Adrenal gland (tissue), 12 donors: ENCODE results near the gene CYS1. TPM values are rescaled to one million over a fixed set of nuclear protein-coding genes. Genes with fewer than 3 reads are reported as not detected.

Source experiments
- DNase-seq, 7 donors: peaks; one replicate each; pipeline ENCODE4 v3.0.0-alpha.2; 2019 to 2020
- H3K27ac ChIP-seq, 5 donors: fragments of 200-600 bp; sonication (generic) in 4 of 5; 1 replicate in 3 of 5; 2 replicates in 2 of 5; pipeline versions ENCODE4 v1.5.1 to v1.8.0; 2016 to 2020; ENCODE audit warnings: mild to moderate bottlenecking in 1 of 5
- H3K27me3 ChIP-seq: fragments of 200-600 bp; 2 replicates; pipeline ENCODE4 v1.8.0; 2021
- H3K36me3 ChIP-seq, 2 donors: fragments of 200-600 bp; replicated peaks in 1 of 2; 1 replicate in 1 of 2; 2 replicates in 1 of 2; pipeline versions ENCODE4 v1.5.1 to v1.8.0; 2018 to 2022
- H3K4me1 ChIP-seq, 2 donors: fragments of 200-600 bp; replicated peaks in 1 of 2; 1 replicate in 1 of 2; 2 replicates in 1 of 2; pipeline versions ENCODE4 v1.5.1 to v1.8.0; 2018 to 2021
- H3K4me3 ChIP-seq, 4 donors: fragments of 200-600 bp; sonication (generic) in 3 of 4; one replicate each; pipeline ENCODE4 v1.5.1; 2016 to 2018
- H3K9me3 ChIP-seq, 3 donors: fragments of 200-600 bp; sonication (generic) in 1 of 3; replicated peaks in 1 of 3; 1 replicate in 2 of 3; 2 replicates in 1 of 3; pipeline versions ENCODE4 v1.5.1 to v1.8.0; 2016 to 2021
- POLR2A ChIP-seq, 2 donors: fragments of 450-650 bp; IDR thresholded peaks; one replicate each; pipeline ENCODE4 v1.6.1; 2017; ENCODE audit warnings: antibody characterized with exemption in 2 of 2, mild to moderate bottlenecking in 2 of 2, moderate library complexity in 1 of 2
- WGBS, 4 donors: extraction: QIAGEN DNeasy Blood & Tissue Kit in 2 of 4; methylation state at CpG; one replicate each; pipeline versions ENCODE4 v1.1.5 to v1.1.7; 2013 to 2017; 5-methylcytosine and 5-hydroxymethylcytosine counted together
- intact Hi-C, 2 donors: fragments of 100-400 bp; cut with DNase I; formaldehyde crosslinking; loops; one replicate each; pipeline versions ENCODE4 v1.14.1 to v1.15.0; 2022 to 2023
- polyA plus RNA-seq, 3 donors: library from polyadenylated mRNA; stranded (reverse); fragments of 200-250 nt in 2 of 3; fragments of 350-450 nt in 1 of 3; fragmentation: Illumina TruSeq in 1 of 3; extraction: RNeasy Lipid Tissue Mini Kit (QIAGEN cat#74804) in 1 of 3; gene quantifications; one replicate each; pipeline ENCODE4 v1.2.3, GENCODE V29; 2013 to 2014
- total RNA-seq, 9 donors: library from RNA; depleted of rRNA in 4 of 9; stranded (reverse); fragments of >200 nt in 4 of 9; fragments of 120-200 nt in 1 of 9; fragmentation: NEBNext Ultra II Directional in 1 of 9; extraction: Animal tissue kit (Norgen Biotek cat#: 25700) in 1 of 9; gene quantifications; one replicate each; pipeline versions ENCODE4 v1.1.0 to v1.2.4, GENCODE V29; 2013 to 2023
- TF ChIP-seq, protein P1 (sequence below), 6 experiments: fragments of 450-650 bp in 4 of 6; fragments of 200-600 bp in 2 of 6; sonication (generic) in 1 of 6; IDR thresholded peaks; 1 replicate in 5 of 6; 2 replicates in 1 of 6; pipeline versions ENCODE4 v1.5.1 to v1.8.0; 2016 to 2021; ENCODE audit warnings: antibody characterized with exemption in 6 of 6, mild to moderate bottlenecking in 2 of 6, moderate library complexity in 1 of 6
- donor health status: healthy with polysubstance abuse.
- donor health status: Bipolar disorder and iron deficiency.
- donor health status: DM: yes; HTN: yes; CAD: no.
- donor health status: DM: no; HTN: no; CAD: no.
- donor health status: DM: no; HTN: no; CAD: no.
- donor health status: DM: yes; HTN: yes; CAD: no.

The CYS1 gene
- total and polyA plus RNA-seq, 12 donors = 0.05 to 3.6 (median 1.1) TPM

GRCh38 chr2:10045561-10046355 lies 34.5 kb downstream of the CYS1 start:
- WGBS, 4 donors = 52 to 68% (median 64%) methylated on average over 12 to 20 of the region's 20 CpGs

DNA sequence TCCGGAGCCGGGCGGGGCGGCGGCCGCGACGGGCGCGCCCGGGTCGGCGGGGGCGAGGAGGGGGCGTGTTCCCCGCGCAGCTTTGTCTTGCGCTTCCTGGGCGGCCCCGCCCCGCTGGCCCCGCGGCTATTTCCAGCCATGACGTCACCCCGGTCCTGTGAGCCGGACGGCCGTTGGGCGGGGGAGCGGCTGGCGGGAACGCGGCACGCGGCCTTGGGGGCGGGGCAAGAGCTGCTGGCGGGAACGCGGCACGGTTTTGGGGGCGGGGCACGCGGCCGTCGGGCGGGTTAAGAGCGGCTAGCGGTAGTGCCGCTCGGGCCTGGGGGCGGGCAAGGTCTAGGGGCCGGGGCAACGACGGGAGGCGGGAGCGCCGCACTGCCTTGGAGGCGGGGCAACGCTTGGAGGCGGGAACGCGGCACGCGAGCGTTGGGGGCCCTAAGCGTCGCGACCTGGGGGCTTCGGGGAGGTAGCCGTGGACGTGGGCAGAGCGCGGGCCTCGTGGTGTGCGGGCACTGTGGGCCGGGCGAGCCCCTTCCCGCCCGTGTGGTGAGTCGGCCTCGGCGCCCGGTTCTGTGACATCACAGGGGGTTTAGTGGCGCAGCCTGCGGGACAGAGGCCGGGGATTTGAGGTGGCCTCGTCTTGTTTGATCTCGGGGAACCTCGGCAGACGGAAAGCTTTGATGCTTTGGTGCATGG lies 36.2 kb downstream of the CYS1 start:
- Histone ChIP-seq H3K4me1 (peaks cover 43 to 56% of the 10 kb centered on the region in 2 donors), H3K9me3 (no peaks in the 10 kb centered on the region), H3K36me3 (peaks cover 0 to 26% of the 10 kb centered on the region in 2 donors), H3K27me3 (no peaks in the 10 kb centered on the region), H3K4me3 (peak overlapping the region in 2 of 4 donors; percentile 14 to 94), H3K27ac (peak overlapping the region; percentile 79 to 100 (median 96))
- DNase-seq = peak; percentile 98 to 99 (median 99)
- intact Hi-C loops = no loop called here
- WGBS, 4 donors = 6 to 16% (median 6%) methylated on average over 15 to 87 of the region's 90 CpGs
- TF ChIP-seq POLR2A (IDR thresholded peaks at IDR 0.05) = peak; percentile 17 to 47
- TF ChIP-seq, protein P1, sequence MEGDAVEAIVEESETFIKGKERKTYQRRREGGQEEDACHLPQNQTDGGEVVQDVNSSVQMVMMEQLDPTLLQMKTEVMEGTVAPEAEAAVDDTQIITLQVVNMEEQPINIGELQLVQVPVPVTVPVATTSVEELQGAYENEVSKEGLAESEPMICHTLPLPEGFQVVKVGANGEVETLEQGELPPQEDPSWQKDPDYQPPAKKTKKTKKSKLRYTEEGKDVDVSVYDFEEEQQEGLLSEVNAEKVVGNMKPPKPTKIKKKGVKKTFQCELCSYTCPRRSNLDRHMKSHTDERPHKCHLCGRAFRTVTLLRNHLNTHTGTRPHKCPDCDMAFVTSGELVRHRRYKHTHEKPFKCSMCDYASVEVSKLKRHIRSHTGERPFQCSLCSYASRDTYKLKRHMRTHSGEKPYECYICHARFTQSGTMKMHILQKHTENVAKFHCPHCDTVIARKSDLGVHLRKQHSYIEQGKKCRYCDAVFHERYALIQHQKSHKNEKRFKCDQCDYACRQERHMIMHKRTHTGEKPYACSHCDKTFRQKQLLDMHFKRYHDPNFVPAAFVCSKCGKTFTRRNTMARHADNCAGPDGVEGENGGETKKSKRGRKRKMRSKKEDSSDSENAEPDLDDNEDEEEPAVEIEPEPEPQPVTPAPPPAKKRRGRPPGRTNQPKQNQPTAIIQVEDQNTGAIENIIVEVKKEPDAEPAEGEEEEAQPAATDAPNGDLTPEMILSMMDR (IDR thresholded peaks at IDR 0.05) = peak in 2 of 6 experiments; percentile 2 to 4

More at GRCh38 chr2:10045561-10046355, 34.5 kb downstream of the CYS1 start:
- DNase-seq = peak; percentile 50 to 81 (median 68)
- Histone ChIP-seq H3K4me1 (peaks cover 31 to 51% of the 10 kb centered on the region in 2 donors), H3K27ac (peak overlapping the region; percentile 79 to 100 (median 96)), H3K9me3 (no peaks in the 10 kb centered on the region), H3K27me3 (no peaks in the 10 kb centered on the region), H3K4me3 (peak overlapping the region in 1 of 4 donors; percentile 94), H3K36me3 (peaks cover 0 to 32% of the 10 kb centered on the region in 2 donors)
- intact Hi-C loops = loop anchor here (5.0 kb wide), 2 partner anchors 63 to 233 kb away; no protein-coding TSS in a partner anchor
- TF ChIP-seq POLR2A (IDR thresholded peaks at IDR 0.05) = peak in 1 of 2 donors; percentile 48
- TF ChIP-seq, protein P1 (IDR thresholded peaks at IDR 0.05) = no peak

DNA sequence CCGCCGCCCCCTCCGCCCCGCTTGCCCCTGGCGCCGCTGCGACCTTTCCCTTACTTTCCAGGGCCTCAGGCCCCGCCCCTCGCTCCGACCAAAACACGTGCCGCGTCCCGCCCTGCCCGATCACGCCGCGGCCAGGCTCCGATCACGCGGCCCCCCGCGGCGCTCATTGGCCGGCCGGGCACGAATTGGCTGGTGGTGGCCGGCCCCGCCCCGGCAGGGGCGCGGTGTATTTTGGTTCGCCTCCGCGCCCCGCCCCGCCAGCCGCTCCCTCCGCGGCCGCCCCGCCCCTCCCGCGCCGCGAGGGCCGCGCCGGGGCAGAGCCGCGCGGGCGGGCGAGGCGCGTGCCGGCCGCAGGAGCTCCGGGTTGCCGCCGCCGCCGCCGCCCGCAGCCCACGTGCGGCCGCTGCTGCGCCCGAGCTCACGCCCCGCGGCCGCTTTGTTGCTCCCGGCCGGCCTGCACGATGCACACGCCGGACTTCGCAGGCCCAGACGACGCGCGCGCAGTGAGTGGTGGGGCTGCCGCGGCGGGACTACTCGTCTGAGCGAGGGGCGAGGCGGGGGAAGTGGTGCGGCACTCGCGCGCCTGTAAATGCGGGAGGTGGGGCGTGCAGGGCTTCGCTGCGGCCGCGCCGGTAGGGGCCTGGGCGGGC lies 36.8 kb downstream of the CYS1 start, which contains the start of gene KLF11:
TSS of gene KLF11 (plus strand) at position 295 of the 650 bp plus-strand sequence. CDS start at position 462, 167 bp downstream.
- peaks cover 43 to 52% of the 10 kb centered on the region in 2 donors for H3K4me1 ChIP-seq
- TF ChIP-seq POLR2A (IDR thresholded peaks at IDR 0.05) = peak; percentile 82 to 94
- TF ChIP-seq, protein P1 (IDR thresholded peaks at IDR 0.05) = no peak

More for the DNA sequence above, 36.8 kb downstream of the CYS1 start, which contains the start of gene KLF11:
- Histone ChIP-seq H3K27ac (peak within 1 kb of the TSS; percentile 79 to 100 (median 96)), H3K9me3 (no peaks in the 10 kb centered on the region), H3K36me3 (peaks cover 0 to 23% of the 10 kb centered on the region in 2 donors), H3K27me3 (no peaks in the 10 kb centered on the region), H3K4me3 (peak within 1 kb of the TSS in 2 of 4 donors; percentile 25 to 94)
- peak; percentile 93 to 96 (median 95) for DNase-seq
- 0 to 1% (median 0%) methylated on average over 27 to 104 of the region's 104 CpGs; no CpG with 5 or more reads in 1 of the 4 donors for WGBS, 4 donors
- intact Hi-C loops = no loop called here
